Measurements from ENCODE around the gene MYL9. TPM values are rescaled to one million over a fixed set of nuclear protein-coding genes. Genes with fewer than 3 reads are reported as not detected.

The MYL9 gene
- total RNA-seq, 1 experiment from 2014 or later: 13.3 TPM

- H3K79me2 ChIP-seq (ENCODE audit: low read depth): peaks cover 13% of the 10 kb centered on the region
- ChIA-PET CTCF (no interaction called here), POLR2A (ENCODE audit: unreplicated experiment) (no interaction called here)
- intact Hi-C loops (cut with micrococcal nuclease; ENCODE audit: unreplicated experiment): loop anchor here (10.0 kb wide), 1 partner anchor 1124 kb away; the partner anchor contains the start of gene CEP250
- H2AFZ ChIP-seq: no peak overlapping the region
- H3K4me2 ChIP-seq: no peak overlapping the region
- no TSS peak for BruUV-seq (replicated peaks)
- H3K9me2 ChIP-seq (ENCODE audit: insufficient read depth): no peaks in the 10 kb centered on the region
- no peak for TF ChIP-seq CTCF (conservative IDR thresholded peaks at IDR 0.05)
- no peak overlapping the region for H3K27ac ChIP-seq
- H3K36me3 ChIP-seq (ENCODE audit: low read depth): no peaks in the 10 kb centered on the region
- H3F3A ChIP-seq (ENCODE audit: insufficient read depth, low read depth): peaks cover 16% of the 10 kb centered on the region
- no peak overlapping the region for H3K4me3 ChIP-seq
- peaks cover 18% of the 10 kb centered on the region for H3K4me1 ChIP-seq (replicated peaks; ENCODE audit: insufficient read depth)
- no peak for DNase-seq
- no peaks in the 10 kb centered on the region for H3K27me3 ChIP-seq (ENCODE audit: insufficient read depth, low read depth)
- no peaks in the 10 kb centered on the region for H3K9me3 ChIP-seq (ENCODE audit: insufficient read depth, low read depth)
- peaks cover 4% of the 10 kb centered on the region; the same call in 1 of the 2 replicates for H4K20me1 ChIP-seq (ENCODE audit: insufficient read depth)
These were observed 37.2 kb downstream of the MYL9 start for GRCh38 chr20:36578356-36579041.

GRCh38 chr20:36579996-36580545 is 38.8 kb downstream of the MYL9 start:
- Histone ChIP-seq H3K9me2 (ENCODE audit: insufficient read depth) (no peaks in the 10 kb centered on the region), H4K20me1 (ENCODE audit: insufficient read depth) (peaks cover 4% of the 10 kb centered on the region; the same call in 1 of the 2 replicates), H2AFZ (no peak overlapping the region), H3F3A (ENCODE audit: insufficient read depth, low read depth) (peaks cover 21% of the 10 kb centered on the region), H3K79me2 (ENCODE audit: low read depth) (peaks cover 13% of the 10 kb centered on the region), H3K36me3 (ENCODE audit: low read depth) (no peaks in the 10 kb centered on the region), H3K27me3 (ENCODE audit: insufficient read depth, low read depth) (no peaks in the 10 kb centered on the region), H3K27ac (no peak overlapping the region), H3K9me3 (ENCODE audit: insufficient read depth, low read depth) (no peaks in the 10 kb centered on the region), H3K4me1 (replicated peaks; ENCODE audit: insufficient read depth) (peaks cover 21% of the 10 kb centered on the region), H3K4me2 (no peak overlapping the region), H3K4me3 (no peak overlapping the region)
- TF ChIP-seq CTCF (conservative IDR thresholded peaks at IDR 0.05) (no peak), EZH2 (IDR thresholded peaks at IDR 0.05; ENCODE audit: low read depth) (no peak)
- DNase-seq: no peak
- intact Hi-C loops (cut with micrococcal nuclease; ENCODE audit: unreplicated experiment): loop anchor here (10.0 kb wide), 1 partner anchor 1125 kb away; the partner anchor contains the start of gene CEP250
- ChIA-PET POLR2A (ENCODE audit: unreplicated experiment) (no interaction called here), CTCF (interaction anchor here (0.5 kb wide), 1 partner anchor 26 kb away, joined by 3 read pairs; the partner anchor contains the start of gene RAB5IF)
- no TSS peak for BruUV-seq (replicated peaks)

- BruUV-seq (replicated peaks): no TSS peak
- no peak overlapping the region for H3K27ac ChIP-seq
- H3K9me2 ChIP-seq (ENCODE audit: insufficient read depth): no peaks in the 10 kb centered on the region
- no peak for DNase-seq
- no peaks in the 10 kb centered on the region for H3K36me3 ChIP-seq (ENCODE audit: low read depth)
- no peaks in the 10 kb centered on the region for H3K79me2 ChIP-seq (ENCODE audit: low read depth)
- TF ChIP-seq CTCF (conservative IDR thresholded peaks at IDR 0.05): no peak
- no peak for TF ChIP-seq EZH2 (IDR thresholded peaks at IDR 0.05; ENCODE audit: low read depth)
- H3K4me3 ChIP-seq: no peak overlapping the region
- ChIA-PET CTCF (no interaction called here), POLR2A (ENCODE audit: unreplicated experiment) (no interaction called here)
- H2AFZ ChIP-seq: no peak overlapping the region
- peaks cover 18% of the 10 kb centered on the region for H3K4me1 ChIP-seq (replicated peaks; ENCODE audit: insufficient read depth)
- H3K4me2 ChIP-seq: no peak overlapping the region
- H4K20me1 ChIP-seq (ENCODE audit: insufficient read depth): peaks cover 4% of the 10 kb centered on the region; the same call in 1 of the 2 replicates
- H3F3A ChIP-seq (ENCODE audit: insufficient read depth, low read depth): peaks cover 12% of the 10 kb centered on the region; the same call in 1 of the 2 replicates
- intact Hi-C loops (cut with micrococcal nuclease; ENCODE audit: unreplicated experiment): no loop called here
- H3K27me3 ChIP-seq (ENCODE audit: insufficient read depth, low read depth): no peaks in the 10 kb centered on the region
- no peaks in the 10 kb centered on the region for H3K9me3 ChIP-seq (ENCODE audit: insufficient read depth, low read depth)
These were observed 41.0 kb downstream of the MYL9 start for GRCh38 chr20:36582322-36582721.
